Measurements from ENCODE around the gene ARRB1.

DNA sequence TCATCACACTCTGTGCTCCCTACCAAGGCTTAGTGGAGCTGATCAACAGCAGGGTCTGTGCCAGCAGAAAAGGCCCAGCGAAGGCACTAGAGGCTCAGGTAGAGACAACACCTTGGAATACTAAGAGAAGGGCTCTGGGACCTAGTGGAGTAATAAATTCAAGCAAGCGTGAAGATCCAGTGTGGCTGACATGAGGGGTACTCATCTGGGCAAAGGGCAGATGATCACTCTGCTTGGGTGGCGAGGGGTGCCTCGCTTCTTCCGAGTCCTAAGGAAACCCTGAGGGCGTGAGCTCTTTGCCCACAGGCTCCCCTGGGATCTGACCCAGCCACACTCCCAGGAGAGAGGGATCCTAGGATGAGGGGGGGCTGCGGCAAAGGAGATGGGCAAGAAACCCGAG is 114.4 kb downstream of the ARRB1 start:
- TF ChIP-seq, protein P1, sequence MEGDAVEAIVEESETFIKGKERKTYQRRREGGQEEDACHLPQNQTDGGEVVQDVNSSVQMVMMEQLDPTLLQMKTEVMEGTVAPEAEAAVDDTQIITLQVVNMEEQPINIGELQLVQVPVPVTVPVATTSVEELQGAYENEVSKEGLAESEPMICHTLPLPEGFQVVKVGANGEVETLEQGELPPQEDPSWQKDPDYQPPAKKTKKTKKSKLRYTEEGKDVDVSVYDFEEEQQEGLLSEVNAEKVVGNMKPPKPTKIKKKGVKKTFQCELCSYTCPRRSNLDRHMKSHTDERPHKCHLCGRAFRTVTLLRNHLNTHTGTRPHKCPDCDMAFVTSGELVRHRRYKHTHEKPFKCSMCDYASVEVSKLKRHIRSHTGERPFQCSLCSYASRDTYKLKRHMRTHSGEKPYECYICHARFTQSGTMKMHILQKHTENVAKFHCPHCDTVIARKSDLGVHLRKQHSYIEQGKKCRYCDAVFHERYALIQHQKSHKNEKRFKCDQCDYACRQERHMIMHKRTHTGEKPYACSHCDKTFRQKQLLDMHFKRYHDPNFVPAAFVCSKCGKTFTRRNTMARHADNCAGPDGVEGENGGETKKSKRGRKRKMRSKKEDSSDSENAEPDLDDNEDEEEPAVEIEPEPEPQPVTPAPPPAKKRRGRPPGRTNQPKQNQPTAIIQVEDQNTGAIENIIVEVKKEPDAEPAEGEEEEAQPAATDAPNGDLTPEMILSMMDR (IDR thresholded peaks at IDR 0.05): no peak
- no peak for TF ChIP-seq POLR2A (IDR thresholded peaks at IDR 0.05)
